Breast epithelium (tissue), 4 donors: Measurements from ENCODE around the gene TMEM131. TPM values are rescaled to one million over a fixed set of nuclear protein-coding genes. Genes with fewer than 3 reads are reported as not detected.

Source experiments
- DNase-seq, 2 donors: peaks; one replicate each; pipeline ENCODE4 v3.0.0-alpha.2; 2019; ENCODE audit warnings: low spot score in 2 of 2
- H3K27ac ChIP-seq, 2 donors: fragments of 200-600 bp; sonication (generic) in 1 of 2; one replicate each; pipeline ENCODE4 v1.5.1; 2016 to 2019; ENCODE audit warnings: mild to moderate bottlenecking in 1 of 2
- H3K27me3 ChIP-seq, 2 donors: fragments of 200-600 bp; sonication (generic) in 1 of 2; one replicate each; pipeline versions ENCODE4 v1.5.1 to v1.6.0; 2017 to 2019; ENCODE audit warnings: control low read depth in 1 of 2, mild to moderate bottlenecking in 1 of 2
- H3K36me3 ChIP-seq: fragments of 200-600 bp; one replicate; pipeline ENCODE4 v1.5.1; 2019
- H3K4me1 ChIP-seq, 2 donors: fragments of 200-600 bp; sonication (generic); one replicate each; pipeline ENCODE4 v1.5.1; 2016 to 2019; ENCODE audit warnings: control low read depth in 1 of 2
- H3K4me3 ChIP-seq, 3 donors: fragments of 200-600 bp; sonication (generic); 1 replicate in 2 of 3; 2 replicates in 1 of 3; pipeline ENCODE4 v1.5.1; 2016 to 2019; ENCODE audit warnings: mild to moderate bottlenecking in 3 of 3, moderate library complexity in 2 of 3
- H3K9me3 ChIP-seq, 2 donors: fragments of 200-600 bp; sonication (generic) in 1 of 2; one replicate each; pipeline ENCODE4 v1.5.1; 2016 to 2019; ENCODE audit warnings: control low read depth in 1 of 2
- CTCF ChIP-seq, 3 donors: fragments of 450-650 bp; IDR thresholded peaks; one replicate each; pipeline ENCODE4 v1.5.1; 2016 to 2017; ENCODE audit warnings: antibody characterized with exemption in 3 of 3, mild to moderate bottlenecking in 3 of 3, moderate library complexity in 3 of 3
- POLR2A ChIP-seq: fragments of 450-650 bp; IDR thresholded peaks from one replicate; pipeline ENCODE4 v1.6.1; 2016; ENCODE audit warnings: antibody characterized with exemption, mild to moderate bottlenecking, moderate library complexity
- POLR2AphosphoS5 ChIP-seq, 3 donors: sonication (generic); formaldehyde crosslinking; IDR thresholded peaks; one replicate each; pipeline ENCODE4 v1.6.1; 2017; ENCODE audit warnings: antibody characterized with exemption in 3 of 3
- intact Hi-C: fragments of 100-400 bp; cut with DNase I; formaldehyde crosslinking; loops from one replicate; pipeline ENCODE4 v1.15.1; 2023; ENCODE audit warnings: low total_unique reads
- total RNA-seq, 3 donors: library from RNA; depleted of rRNA; stranded (reverse); fragments of >200 nt; gene quantifications; one replicate each; pipeline ENCODE4 v1.1.0, GENCODE V29; 2016

TMEM131 gene
- total RNA-seq, 3 donors from 2014 or later = 30.6 to 47.4 (median 41.3) TPM

GRCh38 chr2:97871096-97871780 is 124.5 kb downstream of the TMEM131 start:
- Histone ChIP-seq H3K4me3 (no peak overlapping the region), H3K9me3 (no peaks in the 10 kb centered on the region), H3K27me3 (no peaks in the 10 kb centered on the region), H3K36me3 (no peaks in the 10 kb centered on the region), H3K4me1 (peaks cover 0 to 19% of the 10 kb centered on the region in 2 donors), H3K27ac (peak overlapping the region in 1 of 2 donors; percentile 39)
- DNase-seq = no peak
- intact Hi-C loops = no loop called here
- TF ChIP-seq CTCF (IDR thresholded peaks at IDR 0.05) (no peak), POLR2A (no peak), POLR2AphosphoS5 (IDR thresholded peaks at IDR 0.05) (no peak)

GRCh38 chr2:97870396-97870843 is 125.3 kb downstream of the TMEM131 start:
- intact Hi-C loops = no loop called here
- TF ChIP-seq CTCF (IDR thresholded peaks at IDR 0.05) (no peak), POLR2AphosphoS5 (IDR thresholded peaks at IDR 0.05) (peak in 1 of 3 donors; percentile 58), POLR2A (no peak)
- Histone ChIP-seq H3K36me3 (no peaks in the 10 kb centered on the region), H3K27me3 (no peaks in the 10 kb centered on the region), H3K4me3 (no peak overlapping the region), H3K4me1 (peaks cover 0 to 19% of the 10 kb centered on the region in 2 donors), H3K9me3 (no peaks in the 10 kb centered on the region), H3K27ac (peak overlapping the region in 1 of 2 donors; percentile 39)
- peak in 1 of 2 donors; percentile 71 for DNase-seq

GRCh38 chr2:97869722-97870346 is 125.9 kb downstream of the TMEM131 start:
- TF ChIP-seq POLR2AphosphoS5 (IDR thresholded peaks at IDR 0.05) (no peak), POLR2A (no peak), CTCF (IDR thresholded peaks at IDR 0.05) (no peak)
- Histone ChIP-seq H3K9me3 (no peaks in the 10 kb centered on the region), H3K4me3 (no peak overlapping the region), H3K27ac (peak overlapping the region in 1 of 2 donors; percentile 39), H3K27me3 (no peaks in the 10 kb centered on the region), H3K36me3 (no peaks in the 10 kb centered on the region), H3K4me1 (peaks cover 0 to 19% of the 10 kb centered on the region in 2 donors)
- no peak for DNase-seq
- intact Hi-C loops = no loop called here

- H3K27ac ChIP-seq = peak overlapping the region in 1 of 2 donors; percentile 39
These were observed 126.6 kb downstream of the TMEM131 start for GRCh38 chr2:97868986-97869721.

More at GRCh38 chr2:97868986-97869721, 126.6 kb downstream of the TMEM131 start:
- TF ChIP-seq CTCF (IDR thresholded peaks at IDR 0.05) (no peak), POLR2AphosphoS5 (IDR thresholded peaks at IDR 0.05) (no peak), POLR2A (no peak)
- intact Hi-C loops = no loop called here
- no peak overlapping the region for H3K4me3 ChIP-seq
- no peaks in the 10 kb centered on the region for H3K9me3 ChIP-seq
- DNase-seq = no peak
- no peaks in the 10 kb centered on the region for H3K36me3 ChIP-seq
- peaks cover 0 to 19% of the 10 kb centered on the region in 2 donors for H3K4me1 ChIP-seq
- H3K27me3 ChIP-seq = no peaks in the 10 kb centered on the region
